ENCODE measurements around the gene OPCML.

Gene OPCML

GRCh38 chr11:132671851-132672370, 860.4 kb downstream of the OPCML start:
- no peak for DNase-seq (ENCODE audit: low read depth in 2 of 2)

- DNase-seq (ENCODE audit: low read depth in 2 of 2), result no peak
Measured at GRCh38 chr11:132670921-132671675, 861.2 kb downstream of the OPCML start.

GRCh38 chr11:132669949-132670348, 862.4 kb downstream of the OPCML start:
- DNase-seq (ENCODE audit: low read depth in 2 of 2), result no peak

GRCh38 chr11:132665205-132665604, 867.1 kb downstream of the OPCML start:
- DNase-seq (ENCODE audit: low read depth in 2 of 2), result no peak

DNA sequence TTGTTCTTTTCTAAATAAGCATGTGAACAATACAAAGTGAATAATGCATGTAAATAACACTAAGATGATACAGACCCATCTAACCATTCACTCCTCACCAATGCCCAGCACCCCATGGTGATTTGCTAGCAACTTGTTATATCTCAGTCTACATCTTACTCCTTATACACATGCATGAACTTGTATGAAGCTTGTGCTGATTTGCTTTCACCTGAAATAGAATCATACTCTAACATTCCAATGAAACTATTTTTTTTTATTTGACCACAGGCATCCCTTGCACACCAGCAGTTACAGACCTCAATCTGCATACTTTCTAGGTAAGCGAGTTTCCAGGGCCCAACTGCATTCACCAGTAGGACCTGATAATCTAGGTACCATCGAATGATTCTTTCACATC, 873.6 kb downstream of the OPCML start:
- no peak for DNase-seq (ENCODE audit: low read depth in 2 of 2)

- no peak for DNase-seq (ENCODE audit: low read depth in 2 of 2)
Measured at GRCh38 chr11:132658004-132658403, 874.3 kb downstream of the OPCML start.

DNA sequence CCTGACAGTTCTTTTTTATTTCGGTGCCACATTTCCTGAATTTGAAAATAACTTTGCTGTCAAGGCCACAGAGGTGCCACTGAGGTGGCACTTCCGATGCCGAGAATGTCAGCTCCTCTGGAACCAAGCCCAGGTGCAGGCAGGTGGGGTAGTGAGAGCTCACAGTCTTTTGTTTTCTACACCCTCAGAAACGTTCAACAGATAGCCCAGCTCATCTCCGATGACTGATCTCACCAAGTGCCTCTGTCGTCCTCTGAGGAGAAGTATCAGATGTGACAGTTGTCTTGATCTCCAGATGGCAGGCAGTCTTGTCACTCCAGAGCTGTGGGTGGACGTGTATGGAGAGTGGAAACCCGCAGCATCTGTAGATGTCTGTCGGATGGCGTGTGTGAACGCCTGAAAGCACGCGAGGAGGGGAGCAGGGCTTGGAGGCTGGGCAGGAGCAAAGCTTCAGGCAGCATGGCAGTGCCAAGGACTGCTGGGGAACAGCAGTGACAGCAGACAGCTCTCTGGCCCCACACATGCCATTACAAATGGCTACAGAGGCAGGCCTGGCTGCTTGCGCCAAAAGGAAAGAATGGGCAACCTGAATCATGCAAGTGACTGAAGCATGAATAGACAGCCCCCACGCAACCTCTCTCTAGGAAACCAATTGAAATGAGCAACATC, 877.0 kb downstream of the OPCML start:
- DNase-seq (ENCODE audit: low read depth in 2 of 2), result no peak

GRCh38 chr11:132653237-132653636, 879.1 kb downstream of the OPCML start:
- DNase-seq (ENCODE audit: low read depth in 2 of 2), result no peak

DNA sequence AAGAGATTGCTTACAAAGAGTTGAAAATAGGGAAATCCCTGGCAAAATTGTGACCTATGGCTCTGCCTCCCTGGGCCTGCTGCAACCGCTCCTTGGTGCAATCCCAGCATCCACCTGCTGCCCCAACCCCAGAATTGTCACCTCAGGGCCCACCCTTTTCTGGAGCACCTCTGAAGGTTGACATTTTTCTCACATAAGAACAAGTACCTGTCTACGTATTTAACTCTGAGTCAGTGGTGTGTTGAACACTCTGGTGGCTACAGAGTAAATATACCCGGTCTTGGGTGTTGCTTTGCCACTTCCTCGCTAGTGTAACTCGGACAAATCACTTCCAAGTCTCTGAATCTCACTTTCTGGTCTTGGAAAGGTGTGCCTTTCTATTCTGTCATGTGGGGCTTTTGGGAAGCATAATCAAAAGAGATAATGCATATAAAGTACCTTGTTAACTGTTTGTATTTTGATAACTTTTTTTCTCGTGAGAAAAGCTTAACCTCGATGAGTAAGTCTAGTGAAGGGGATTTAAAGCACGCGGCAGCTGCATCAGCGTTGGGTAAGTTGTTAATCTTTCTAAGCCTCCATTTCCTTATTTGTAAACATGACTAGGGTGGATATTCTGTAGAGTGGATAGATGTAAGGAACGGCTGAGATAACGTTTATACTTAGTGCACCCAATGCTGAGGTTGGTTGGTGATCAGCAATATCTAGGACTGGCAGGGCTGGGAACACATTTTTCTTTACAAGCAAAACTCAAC, 881.2 kb downstream of the OPCML start:
- DNase-seq (ENCODE audit: low read depth in 2 of 2), result no peak

GRCh38 chr11:132649277-132649676, 883.0 kb downstream of the OPCML start:
- DNase-seq (ENCODE audit: low read depth in 2 of 2), result no peak

- DNase-seq (ENCODE audit: low read depth in 2 of 2), result no peak
Measured at GRCh38 chr11:132648851-132649250, 883.5 kb downstream of the OPCML start.

DNA sequence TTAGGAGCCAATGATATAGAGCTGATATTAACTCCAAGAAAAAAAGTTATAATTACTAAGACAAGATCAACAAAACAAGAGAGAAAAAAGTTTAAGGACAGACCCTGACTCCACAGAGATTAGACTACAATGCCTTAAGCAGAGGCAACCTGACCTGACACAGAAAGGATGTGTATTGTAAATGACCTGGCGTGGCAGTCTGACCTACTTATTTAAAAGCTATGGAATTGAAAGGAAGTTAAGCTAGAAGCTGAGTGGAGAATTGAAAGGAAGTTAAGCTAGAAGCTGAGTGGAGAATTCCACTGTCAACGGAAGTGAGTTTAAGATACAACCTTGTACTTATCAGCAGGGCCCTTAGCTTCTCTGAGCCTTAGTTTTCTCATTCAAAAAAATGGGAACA, 885.4 kb downstream of the OPCML start:
- no peak for DNase-seq (ENCODE audit: low read depth in 2 of 2)

GRCh38 chr11:132644520-132645239, 887.6 kb downstream of the OPCML start:
- DNase-seq (ENCODE audit: low read depth in 2 of 2), result no peak

DNA sequence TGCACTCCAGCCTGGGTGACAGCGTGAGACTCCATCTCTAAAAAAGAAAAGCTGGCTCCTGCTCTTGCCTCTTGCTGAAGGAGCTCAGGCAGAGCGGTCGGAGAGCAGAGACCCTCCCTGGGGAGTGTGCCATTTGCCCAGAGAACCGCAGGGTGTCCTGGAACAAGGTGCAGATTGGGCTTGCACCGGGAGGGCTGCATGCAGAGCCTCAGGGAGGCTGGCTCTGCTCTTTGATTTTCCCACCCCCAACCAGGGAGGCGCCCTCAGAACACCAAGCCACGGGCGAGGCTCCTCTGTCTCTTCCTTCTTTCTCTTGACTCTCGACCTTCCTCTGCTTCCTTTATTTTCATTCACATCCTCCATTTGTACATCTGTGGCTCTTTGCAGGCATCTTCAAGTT, 889.1 kb downstream of the OPCML start:
- DNase-seq (ENCODE audit: low read depth in 2 of 2), result no peak

- DNase-seq (ENCODE audit: low read depth in 2 of 2), result no peak
Measured at GRCh38 chr11:132640952-132641351, 891.3 kb downstream of the OPCML start.

DNA sequence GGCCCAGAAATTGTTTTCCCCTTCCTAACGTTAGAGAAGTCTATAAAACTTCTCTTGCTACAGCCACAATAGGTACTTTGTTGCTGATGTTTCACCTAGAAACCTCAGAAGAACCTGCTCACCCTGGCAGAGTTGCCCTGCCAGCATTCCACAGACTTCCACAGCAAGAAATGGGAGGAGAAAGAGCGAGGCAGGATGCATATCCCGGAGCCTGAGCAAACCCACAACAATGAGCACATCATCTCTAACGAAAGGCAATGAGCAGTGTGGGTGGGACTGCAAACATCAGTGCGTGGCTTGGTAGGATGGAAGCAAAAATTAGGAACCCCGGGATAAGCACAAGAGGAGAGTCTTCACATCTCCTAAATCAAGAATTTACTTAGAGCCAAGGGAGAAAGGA, 892.3 kb downstream of the OPCML start:
- no peak for DNase-seq (ENCODE audit: low read depth in 2 of 2)

DNA sequence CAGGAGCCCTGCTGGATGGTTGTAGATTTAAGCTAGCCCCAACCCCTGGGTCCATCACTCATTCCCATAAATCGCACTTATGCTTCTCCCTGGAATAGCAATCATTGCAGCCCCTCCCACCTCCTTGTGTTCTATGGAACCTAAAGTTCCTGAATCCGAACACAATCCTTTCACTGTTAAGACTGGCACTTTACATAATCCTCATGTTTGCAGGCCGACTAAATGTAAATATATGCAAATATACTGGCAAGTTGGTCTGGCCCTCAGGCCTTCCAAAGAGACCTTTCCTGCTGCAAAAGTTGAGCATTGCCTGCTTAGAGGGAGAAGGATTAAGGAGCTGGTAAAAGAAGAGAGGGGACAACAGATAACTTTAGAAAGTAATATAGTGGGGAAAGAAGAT, 892.9 kb downstream of the OPCML start:
- no peak for DNase-seq (ENCODE audit: low read depth in 2 of 2)

GRCh38 chr11:132638423-132638822, 893.9 kb downstream of the OPCML start:
- DNase-seq (ENCODE audit: low read depth in 2 of 2), result no peak

DNA sequence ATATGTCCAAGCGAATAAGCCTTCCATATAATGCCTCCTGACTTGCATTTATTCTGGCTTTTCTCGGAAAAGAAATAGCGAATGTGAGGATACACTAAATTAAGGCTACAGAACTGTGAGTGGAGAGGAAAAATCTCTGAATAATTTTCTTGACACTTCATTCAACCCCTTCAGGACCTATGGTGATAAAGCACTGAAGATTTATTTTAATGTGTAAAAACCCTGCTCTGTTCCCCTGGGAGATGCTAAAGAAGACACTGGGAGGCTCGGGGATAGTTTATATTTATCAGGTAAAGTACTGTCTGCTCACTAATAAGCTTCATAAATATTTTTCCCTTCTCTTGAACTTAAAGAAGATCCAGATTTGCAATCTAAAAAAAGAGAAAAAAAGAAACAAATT, 895.8 kb downstream of the OPCML start:
- DNase-seq (ENCODE audit: low read depth in 2 of 2), result no peak

- DNase-seq (ENCODE audit: low read depth in 2 of 2), result no peak
Measured at GRCh38 chr11:132632641-132633124, 899.6 kb downstream of the OPCML start.

GRCh38 chr11:132631989-132632388, 900.3 kb downstream of the OPCML start:
- DNase-seq (ENCODE audit: low read depth in 2 of 2), result no peak

GRCh38 chr11:132627981-132628380, 904.3 kb downstream of the OPCML start:
- DNase-seq (ENCODE audit: low read depth in 2 of 2), result no peak

All from stimulated activated CD4-positive, alpha-beta T cell treated with anti-CD3 and anti-CD28 coated beads, Interleukin-15, amount 100 ng/mL, for 48 hours (primary cell).